Measurements from ENCODE around the gene SLC6A20. TPM values are rescaled to one million over a fixed set of nuclear protein-coding genes. Genes with fewer than 3 reads are reported as not detected.
A peak's percentile ranks its signal among the peaks of the same experiment; 100 is the strongest.

The SLC6A20 gene
- total and polyA plus RNA-seq, 2 of the 13 experiments (the other 11 are each of a cell fraction or from before 2014, with no cell fraction given) = not detected

DNA sequence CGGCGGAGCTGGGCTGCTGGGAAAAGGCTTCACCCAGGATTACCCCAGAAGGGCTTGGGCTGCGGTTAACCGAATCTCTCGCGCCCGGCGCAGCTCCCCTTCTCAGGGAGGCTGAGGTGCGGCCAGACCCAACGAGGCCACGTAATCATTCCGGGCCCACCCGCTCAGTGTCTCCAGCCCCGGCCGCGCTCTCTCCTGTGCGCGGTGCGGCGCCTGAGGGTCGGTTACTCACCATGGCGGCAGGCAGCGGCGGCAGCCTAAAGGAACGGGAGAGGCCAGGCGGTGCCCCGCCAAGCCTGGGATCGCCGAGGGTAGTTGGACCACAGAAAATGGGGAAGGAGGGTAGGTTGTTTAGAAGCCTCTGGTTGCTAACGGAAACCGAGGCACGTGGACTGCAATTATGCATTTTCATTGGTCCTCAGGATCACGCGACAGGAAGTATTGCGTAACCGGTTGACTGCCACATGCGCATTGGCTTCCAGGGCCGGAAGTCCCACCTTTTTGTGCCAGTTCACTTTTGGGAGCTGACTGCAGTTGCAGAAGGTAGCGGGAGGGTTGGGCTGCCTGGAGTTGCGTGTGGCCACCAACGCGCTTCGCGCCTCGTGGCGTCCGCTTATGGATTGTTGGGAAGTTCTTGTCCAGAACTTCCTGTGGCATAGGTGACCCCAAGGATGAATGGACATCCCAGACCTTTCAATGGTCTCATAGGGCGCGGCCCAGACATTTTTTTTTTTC is 45.6 kb upstream of the SLC6A20 start, which contains the start of gene LZTFL1 (continued):
- TF ChIP-seq ISX (CRISPR knock-in tag; conservative IDR thresholded peaks at IDR 0.05) = no peak
- TF ChIP-seq ZNF607 (CRISPR knock-in tag; IDR thresholded peaks at IDR 0.05; ENCODE audit: borderline replicate concordance) = peak; percentile 78
- TF ChIP-seq, protein P1, sequence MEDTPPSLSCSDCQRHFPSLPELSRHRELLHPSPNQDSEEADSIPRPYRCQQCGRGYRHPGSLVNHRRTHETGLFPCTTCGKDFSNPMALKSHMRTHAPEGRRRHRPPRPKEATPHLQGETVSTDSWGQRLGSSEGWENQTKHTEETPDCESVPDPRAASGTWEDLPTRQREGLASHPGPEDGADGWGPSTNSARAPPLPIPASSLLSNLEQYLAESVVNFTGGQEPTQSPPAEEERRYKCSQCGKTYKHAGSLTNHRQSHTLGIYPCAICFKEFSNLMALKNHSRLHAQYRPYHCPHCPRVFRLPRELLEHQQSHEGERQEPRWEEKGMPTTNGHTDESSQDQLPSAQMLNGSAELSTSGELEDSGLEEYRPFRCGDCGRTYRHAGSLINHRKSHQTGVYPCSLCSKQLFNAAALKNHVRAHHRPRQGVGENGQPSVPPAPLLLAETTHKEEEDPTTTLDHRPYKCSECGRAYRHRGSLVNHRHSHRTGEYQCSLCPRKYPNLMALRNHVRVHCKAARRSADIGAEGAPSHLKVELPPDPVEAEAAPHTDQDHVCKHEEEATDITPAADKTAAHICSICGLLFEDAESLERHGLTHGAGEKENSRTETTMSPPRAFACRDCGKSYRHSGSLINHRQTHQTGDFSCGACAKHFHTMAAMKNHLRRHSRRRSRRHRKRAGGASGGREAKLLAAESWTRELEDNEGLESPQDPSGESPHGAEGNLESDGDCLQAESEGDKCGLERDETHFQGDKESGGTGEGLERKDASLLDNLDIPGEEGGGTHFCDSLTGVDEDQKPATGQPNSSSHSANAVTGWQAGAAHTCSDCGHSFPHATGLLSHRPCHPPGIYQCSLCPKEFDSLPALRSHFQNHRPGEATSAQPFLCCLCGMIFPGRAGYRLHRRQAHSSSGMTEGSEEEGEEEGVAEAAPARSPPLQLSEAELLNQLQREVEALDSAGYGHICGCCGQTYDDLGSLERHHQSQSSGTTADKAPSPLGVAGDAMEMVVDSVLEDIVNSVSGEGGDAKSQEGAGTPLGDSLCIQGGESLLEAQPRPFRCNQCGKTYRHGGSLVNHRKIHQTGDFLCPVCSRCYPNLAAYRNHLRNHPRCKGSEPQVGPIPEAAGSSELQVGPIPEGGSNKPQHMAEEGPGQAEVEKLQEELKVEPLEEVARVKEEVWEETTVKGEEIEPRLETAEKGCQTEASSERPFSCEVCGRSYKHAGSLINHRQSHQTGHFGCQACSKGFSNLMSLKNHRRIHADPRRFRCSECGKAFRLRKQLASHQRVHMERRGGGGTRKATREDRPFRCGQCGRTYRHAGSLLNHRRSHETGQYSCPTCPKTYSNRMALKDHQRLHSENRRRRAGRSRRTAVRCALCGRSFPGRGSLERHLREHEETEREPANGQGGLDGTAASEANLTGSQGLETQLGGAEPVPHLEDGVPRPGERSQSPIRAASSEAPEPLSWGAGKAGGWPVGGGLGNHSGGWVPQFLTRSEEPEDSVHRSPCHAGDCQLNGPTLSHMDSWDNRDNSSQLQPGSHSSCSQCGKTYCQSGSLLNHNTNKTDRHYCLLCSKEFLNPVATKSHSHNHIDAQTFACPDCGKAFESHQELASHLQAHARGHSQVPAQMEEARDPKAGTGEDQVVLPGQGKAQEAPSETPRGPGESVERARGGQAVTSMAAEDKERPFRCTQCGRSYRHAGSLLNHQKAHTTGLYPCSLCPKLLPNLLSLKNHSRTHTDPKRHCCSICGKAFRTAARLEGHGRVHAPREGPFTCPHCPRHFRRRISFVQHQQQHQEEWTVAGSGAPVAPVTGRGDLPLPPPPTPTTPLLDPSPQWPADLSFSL (CRISPR knock-in tag; IDR thresholded peaks at IDR 0.05) = no peak
- no peak; the same call in 1 of the 2 replicates for TF ChIP-seq ZNF253 (CRISPR knock-in tag; IDR thresholded peaks at IDR 0.05; ENCODE audit: borderline replicate concordance)
- no peak for TF ChIP-seq SCMH1 (CRISPR knock-in tag; IDR thresholded peaks at IDR 0.05; ENCODE audit: borderline replicate concordance)
- no peak for TF ChIP-seq SRF (IDR thresholded peaks at IDR 0.05; ENCODE audit: low read depth, low read length)
- no peak for TF ChIP-seq KLF13 (CRISPR knock-in tag; IDR thresholded peaks at IDR 0.05)
- TF ChIP-seq, protein P2, sequence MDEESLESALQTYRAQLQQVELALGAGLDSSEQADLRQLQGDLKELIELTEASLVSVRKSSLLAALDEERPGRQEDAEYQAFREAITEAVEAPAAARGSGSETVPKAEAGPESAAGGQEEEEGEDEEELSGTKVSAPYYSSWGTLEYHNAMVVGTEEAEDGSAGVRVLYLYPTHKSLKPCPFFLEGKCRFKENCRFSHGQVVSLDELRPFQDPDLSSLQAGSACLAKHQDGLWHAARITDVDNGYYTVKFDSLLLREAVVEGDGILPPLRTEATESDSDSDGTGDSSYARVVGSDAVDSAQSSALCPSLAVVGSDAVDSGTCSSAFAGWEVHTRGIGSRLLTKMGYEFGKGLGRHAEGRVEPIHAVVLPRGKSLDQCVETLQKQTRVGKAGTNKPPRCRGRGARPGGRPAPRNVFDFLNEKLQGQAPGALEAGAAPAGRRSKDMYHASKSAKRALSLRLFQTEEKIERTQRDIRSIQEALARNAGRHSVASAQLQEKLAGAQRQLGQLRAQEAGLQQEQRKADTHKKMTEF (CRISPR knock-in tag; IDR thresholded peaks at IDR 0.05) = peak; percentile 66
- no peak for TF ChIP-seq ZNF562 (CRISPR knock-in tag; IDR thresholded peaks at IDR 0.05; ENCODE audit: borderline replicate concordance)
- TF ChIP-seq, protein P3, sequence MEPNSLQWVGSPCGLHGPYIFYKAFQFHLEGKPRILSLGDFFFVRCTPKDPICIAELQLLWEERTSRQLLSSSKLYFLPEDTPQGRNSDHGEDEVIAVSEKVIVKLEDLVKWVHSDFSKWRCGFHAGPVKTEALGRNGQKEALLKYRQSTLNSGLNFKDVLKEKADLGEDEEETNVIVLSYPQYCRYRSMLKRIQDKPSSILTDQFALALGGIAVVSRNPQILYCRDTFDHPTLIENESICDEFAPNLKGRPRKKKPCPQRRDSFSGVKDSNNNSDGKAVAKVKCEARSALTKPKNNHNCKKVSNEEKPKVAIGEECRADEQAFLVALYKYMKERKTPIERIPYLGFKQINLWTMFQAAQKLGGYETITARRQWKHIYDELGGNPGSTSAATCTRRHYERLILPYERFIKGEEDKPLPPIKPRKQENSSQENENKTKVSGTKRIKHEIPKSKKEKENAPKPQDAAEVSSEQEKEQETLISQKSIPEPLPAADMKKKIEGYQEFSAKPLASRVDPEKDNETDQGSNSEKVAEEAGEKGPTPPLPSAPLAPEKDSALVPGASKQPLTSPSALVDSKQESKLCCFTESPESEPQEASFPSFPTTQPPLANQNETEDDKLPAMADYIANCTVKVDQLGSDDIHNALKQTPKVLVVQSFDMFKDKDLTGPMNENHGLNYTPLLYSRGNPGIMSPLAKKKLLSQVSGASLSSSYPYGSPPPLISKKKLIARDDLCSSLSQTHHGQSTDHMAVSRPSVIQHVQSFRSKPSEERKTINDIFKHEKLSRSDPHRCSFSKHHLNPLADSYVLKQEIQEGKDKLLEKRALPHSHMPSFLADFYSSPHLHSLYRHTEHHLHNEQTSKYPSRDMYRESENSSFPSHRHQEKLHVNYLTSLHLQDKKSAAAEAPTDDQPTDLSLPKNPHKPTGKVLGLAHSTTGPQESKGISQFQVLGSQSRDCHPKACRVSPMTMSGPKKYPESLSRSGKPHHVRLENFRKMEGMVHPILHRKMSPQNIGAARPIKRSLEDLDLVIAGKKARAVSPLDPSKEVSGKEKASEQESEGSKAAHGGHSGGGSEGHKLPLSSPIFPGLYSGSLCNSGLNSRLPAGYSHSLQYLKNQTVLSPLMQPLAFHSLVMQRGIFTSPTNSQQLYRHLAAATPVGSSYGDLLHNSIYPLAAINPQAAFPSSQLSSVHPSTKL (CRISPR knock-in tag; IDR thresholded peaks at IDR 0.05) = peak; percentile 30
- TF ChIP-seq PCBP2 (optimal IDR thresholded peaks at IDR 0.05; ENCODE audit: low read depth, low read length, poor library complexity, severe bottlenecking) = no peak
- peak; percentile 96 for TF ChIP-seq NFYB (CRISPR knock-in tag; IDR thresholded peaks at IDR 0.05)
- no peak for TF ChIP-seq ZNF577 (CRISPR knock-in tag; IDR thresholded peaks at IDR 0.05; ENCODE audit: borderline replicate concordance, low read depth)
- no peak for TF ChIP-seq ZSCAN12 (CRISPR knock-in tag; IDR thresholded peaks at IDR 0.05)
- peak; percentile 23; the same call in 1 of the 2 replicates for TF ChIP-seq ZNF768 (CRISPR knock-in tag; IDR thresholded peaks at IDR 0.05)
- TF ChIP-seq BHLHE40 (IDR thresholded peaks at IDR 0.05; ENCODE audit: low read length) = peak; percentile 94
- TF ChIP-seq, protein P4, sequence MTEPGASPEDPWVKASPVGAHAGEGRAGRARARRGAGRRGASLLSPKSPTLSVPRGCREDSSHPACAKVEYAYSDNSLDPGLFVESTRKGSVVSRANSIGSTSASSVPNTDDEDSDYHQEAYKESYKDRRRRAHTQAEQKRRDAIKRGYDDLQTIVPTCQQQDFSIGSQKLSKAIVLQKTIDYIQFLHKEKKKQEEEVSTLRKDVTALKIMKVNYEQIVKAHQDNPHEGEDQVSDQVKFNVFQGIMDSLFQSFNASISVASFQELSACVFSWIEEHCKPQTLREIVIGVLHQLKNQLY (CRISPR knock-in tag; IDR thresholded peaks at IDR 0.05) = no peak; the same call in 1 of the 2 replicates
